Fibroblast of lung (primary cell): ENCODE results near the gene BCL2. TPM values are rescaled to one million over a fixed set of nuclear protein-coding genes. Genes with fewer than 3 reads are reported as not detected.

ENCODE experiments used
- DNase-seq, 2 donors: peaks; one replicate each; pipeline versions ENCODE4 v3.0.0 to v3.0.0-alpha.2; 2010; ENCODE audit warnings: low read depth in 2 of 2
- H2AFZ ChIP-seq: 2 replicates; pipeline ENCODE4 v1.5.1; 2012; ENCODE audit warnings: low read length, control low read depth, inconsistent platforms
- H3K27ac ChIP-seq: 2 replicates; pipeline ENCODE4 v1.5.1; 2011; ENCODE audit warnings: low read length, control low read depth; ENCODE audit not compliant: insufficient read depth
- H3K27me3 ChIP-seq: 2 replicates; pipeline ENCODE4 v1.5.1; 2011; ENCODE audit warnings: mild to moderate bottlenecking, low read length; ENCODE audit not compliant: control insufficient read depth, insufficient read depth
- H3K36me3 ChIP-seq: 2 replicates; pipeline ENCODE4 v1.5.1; 2011; ENCODE audit warnings: low read length; ENCODE audit not compliant: control insufficient read depth, insufficient read depth
- H3K4me1 ChIP-seq: 2 replicates; pipeline ENCODE4 v1.5.1; 2011; ENCODE audit warnings: low read length; ENCODE audit not compliant: control insufficient read depth, insufficient read depth; ENCODE audit errors: extremely low read depth
- H3K4me2 ChIP-seq: 2 replicates; pipeline ENCODE4 v1.5.1; 2011; ENCODE audit warnings: low read length, control low read depth; ENCODE audit not compliant: insufficient read depth; ENCODE audit errors: extremely low read depth
- H3K4me3 ChIP-seq, 4 experiments: fragments of 200-600 bp in 1 of 4; sonication (generic) in 1 of 4; replicated peaks in 1 of 4; 2 replicates each; pipeline ENCODE4 v1.5.1; 2011 to 2016; ENCODE audit warnings: low read length in 4 of 4, low read depth in 3 of 4, mild to moderate bottlenecking in 3 of 4, control low read depth in 2 of 4, inconsistent platforms in 1 of 4, mixed read lengths in 1 of 4; ENCODE audit not compliant: insufficient read depth in 1 of 4; ENCODE audit errors: control extremely low read depth in 1 of 4
- H3K79me2 ChIP-seq: 2 replicates; pipeline ENCODE4 v1.5.1; 2012; ENCODE audit warnings: mild to moderate bottlenecking, low read length, inconsistent platforms; ENCODE audit not compliant: control insufficient read depth, insufficient read depth
- H3K9ac ChIP-seq: 2 replicates; pipeline ENCODE4 v1.5.1; 2011; ENCODE audit warnings: mild to moderate bottlenecking, low read length, control low read depth; ENCODE audit not compliant: insufficient read depth
- H3K9me3 ChIP-seq: 2 replicates; pipeline ENCODE4 v1.5.1; 2012; ENCODE audit warnings: low read depth, low read length; ENCODE audit not compliant: control insufficient read depth, insufficient read depth
- H4K20me1 ChIP-seq: 2 replicates; pipeline ENCODE4 v1.5.1; 2011; ENCODE audit warnings: low read length; ENCODE audit not compliant: control insufficient read depth, insufficient read depth; ENCODE audit errors: extremely low read depth
- CTCF ChIP-seq, 2 donors: IDR thresholded peaks in 1 of 2; conservative IDR thresholded peaks in 1 of 2; 1 replicate in 1 of 2; 2 replicates in 1 of 2; pipeline ENCODE4 v1.5.1; 2011 to 2012; ENCODE audit warnings: low read length in 2 of 2, control low read depth in 1 of 2, inconsistent platforms in 1 of 2, low read depth in 1 of 2, mild to moderate bottlenecking in 1 of 2
- EZH2 ChIP-seq: IDR thresholded peaks from 2 replicates; pipeline ENCODE4 v1.5.1; 2012; ENCODE audit warnings: low read length, control low read depth, mild to moderate bottlenecking; ENCODE audit errors: missing control alignments
- polyA plus RNA-seq, 2 donors: library from polyadenylated mRNA; depleted of rRNA in 1 of 2; stranded (reverse) in 1 of 2; unstranded in 1 of 2; fragments of >200 nt; gene quantifications; 2 replicates each; pipeline ENCODE4 v1.2.1, GENCODE V29; 2011 to 2012; ENCODE audit warnings: missing spikeins in 1 of 2
- total RNA-seq: library from RNA; depleted of rRNA; stranded (reverse); fragments of >200 nt; gene quantifications from 2 replicates; pipeline ENCODE4 v1.2.1, GENCODE V29; 2014

BCL2 gene
- total and polyA plus RNA-seq, 2 donors (not counting 1 experiment from before 2014, with no cell fraction given), result 1.5 to 3.6 TPM

- H3K9ac ChIP-seq, result no peak overlapping the region
- H2AFZ ChIP-seq, result no peak overlapping the region
- H3K36me3 ChIP-seq, result no peaks in the 10 kb centered on the region
- TF ChIP-seq CTCF (conservative IDR thresholded peaks at IDR 0.05 in 1 of 2, IDR thresholded peaks at IDR 0.05 in 1 of 2; ENCODE audit: low read depth in 1 of 2, low read length in 2 of 2) (no peak), EZH2 (no peak)
- H3K27me3 ChIP-seq, result no peaks in the 10 kb centered on the region
- H3K79me2 ChIP-seq, result no peaks in the 10 kb centered on the region
- no peak overlapping the region for H3K27ac ChIP-seq
- no peaks in the 10 kb centered on the region for H3K4me1 ChIP-seq
- no peak overlapping the region for H3K4me3 ChIP-seq
- no peak overlapping the region for H3K4me2 ChIP-seq
- H3K9me3 ChIP-seq, result no peaks in the 10 kb centered on the region
- no peak for DNase-seq
- no peaks in the 10 kb centered on the region for H4K20me1 ChIP-seq
These were observed 56.9 kb downstream of the BCL2 start for GRCh38 chr18:63262369-63263335.

DNA sequence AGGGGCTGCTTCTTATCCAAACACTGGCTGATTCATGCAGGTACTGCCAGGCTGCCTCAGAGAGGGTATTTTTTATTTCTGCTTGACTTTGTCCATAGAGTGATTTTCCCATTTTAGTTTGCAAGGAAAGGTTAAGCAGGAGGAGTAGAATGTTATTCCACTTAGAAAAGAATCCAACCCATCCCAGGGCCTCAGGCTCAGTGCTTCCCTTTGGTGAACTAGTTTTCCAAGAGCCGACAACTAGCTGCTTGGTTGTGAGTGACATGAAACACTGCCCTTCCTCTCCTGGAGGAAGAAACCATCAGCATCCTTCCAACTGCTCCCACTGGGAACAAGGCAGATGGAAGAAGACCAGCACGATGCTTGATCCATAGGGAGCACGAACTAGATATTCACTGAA, 58.5 kb downstream of the BCL2 start:
- Histone ChIP-seq H3K27ac (no peak overlapping the region), H3K4me3 (no peak overlapping the region), H3K4me2 (no peak overlapping the region), H3K4me1 (no peaks in the 10 kb centered on the region), H3K27me3 (no peaks in the 10 kb centered on the region), H3K36me3 (no peaks in the 10 kb centered on the region), H4K20me1 (no peaks in the 10 kb centered on the region), H3K9ac (no peak overlapping the region), H3K79me2 (no peaks in the 10 kb centered on the region), H3K9me3 (no peaks in the 10 kb centered on the region), H2AFZ (no peak overlapping the region)
- no peak for DNase-seq
- TF ChIP-seq CTCF (conservative IDR thresholded peaks at IDR 0.05 in 1 of 2, IDR thresholded peaks at IDR 0.05 in 1 of 2; ENCODE audit: low read depth in 1 of 2, low read length in 2 of 2), result no peak
- no peak for TF ChIP-seq EZH2

- H3K27ac ChIP-seq, result no peak overlapping the region
- TF ChIP-seq EZH2 (no peak), CTCF (conservative IDR thresholded peaks at IDR 0.05 in 1 of 2, IDR thresholded peaks at IDR 0.05 in 1 of 2; ENCODE audit: low read depth in 1 of 2, low read length in 2 of 2) (no peak)
These were observed 59.2 kb downstream of the BCL2 start for GRCh38 chr18:63260380-63260754.

More at GRCh38 chr18:63260380-63260754, 59.2 kb downstream of the BCL2 start:
- Histone ChIP-seq H3K9ac (no peak overlapping the region), H3K4me3 (no peak overlapping the region), H3K36me3 (no peaks in the 10 kb centered on the region), H4K20me1 (no peaks in the 10 kb centered on the region), H3K4me2 (no peak overlapping the region), H3K9me3 (no peaks in the 10 kb centered on the region), H2AFZ (no peak overlapping the region), H3K4me1 (no peaks in the 10 kb centered on the region), H3K27me3 (no peaks in the 10 kb centered on the region), H3K79me2 (no peaks in the 10 kb centered on the region)
- DNase-seq, result no peak
